HL-60 (cell line): Measurements from ENCODE around the gene SMCO3.

Source experiments
- DNase-seq, 2 experiments: peaks; one replicate each; pipeline ENCODE4 v3.0.0-alpha.2; 2010 to 2020; ENCODE audit warnings: low read depth in 1 of 2, low spot score in 1 of 2
- H3K27ac ChIP-seq: fragments of 250-450 bp; sonication (Bioruptor Pico); replicated peaks from 2 replicates; pipeline ENCODE4 v1.5.1; 2020; ENCODE audit warnings: mild to moderate bottlenecking, moderate library complexity
- H3K27me3 ChIP-seq: fragments of 250-450 bp; sonication (Bioruptor Pico); 2 replicates; pipeline ENCODE4 v1.5.1; 2021; ENCODE audit warnings: mild to moderate bottlenecking, moderate library complexity; ENCODE audit not compliant: insufficient read depth, poor library complexity, severe bottlenecking
- H3K4me3 ChIP-seq: replicated peaks from 2 replicates; pipeline ENCODE4 v1.5.1; 2011; ENCODE audit warnings: mild to moderate bottlenecking, control low read depth, low read length; ENCODE audit not compliant: insufficient read depth
- GABPA ChIP-seq: IDR thresholded peaks from 2 replicates; pipeline ENCODE4 v1.6.1; 2012; ENCODE audit warnings: low read depth
- POLR2AphosphoS5 ChIP-seq: IDR thresholded peaks from 2 replicates; pipeline ENCODE4 v1.6.1; 2012; ENCODE audit warnings: low read depth
- SPI1 ChIP-seq: IDR thresholded peaks from 2 replicates; pipeline ENCODE4 v1.6.1; 2012; ENCODE audit warnings: low read depth, mild to moderate bottlenecking, borderline replicate concordance
- TF ChIP-seq, protein P1 (sequence below): IDR thresholded peaks from one replicate; pipeline ENCODE4 v1.5.1; 2011; ENCODE audit warnings: low read length, control low read depth, inconsistent platforms; ENCODE audit not compliant: insufficient read depth
- TF ChIP-seq, protein P2 (sequence below): IDR thresholded peaks from 2 replicates; pipeline ENCODE4 v1.6.1; 2012; ENCODE audit warnings: low read depth; ENCODE audit not compliant: insufficient replicate concordance

The SMCO3 gene

DNA sequence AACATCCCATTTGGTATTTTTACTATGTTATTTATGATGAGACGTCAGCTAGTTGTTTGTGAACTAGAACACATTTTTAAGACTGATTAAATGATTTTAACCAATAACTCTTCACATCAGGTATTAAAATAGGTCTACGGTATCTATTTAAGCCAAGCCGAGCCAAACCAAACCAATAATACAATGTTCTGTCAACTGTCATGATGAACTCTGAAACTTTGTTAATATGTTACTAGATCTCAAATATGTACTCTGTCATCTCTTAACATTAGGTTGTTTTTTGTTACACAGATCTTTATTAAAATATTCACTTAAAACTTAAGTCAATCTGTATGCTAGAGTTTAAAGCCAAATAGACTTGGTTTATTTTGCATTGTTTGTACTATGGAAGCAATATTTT lies 28.3 kb upstream of the SMCO3 start:
- DNase-seq = no peak
- TF ChIP-seq SPI1 (no peak), GABPA (no peak), POLR2AphosphoS5 (no peak)
- TF ChIP-seq, protein P1, sequence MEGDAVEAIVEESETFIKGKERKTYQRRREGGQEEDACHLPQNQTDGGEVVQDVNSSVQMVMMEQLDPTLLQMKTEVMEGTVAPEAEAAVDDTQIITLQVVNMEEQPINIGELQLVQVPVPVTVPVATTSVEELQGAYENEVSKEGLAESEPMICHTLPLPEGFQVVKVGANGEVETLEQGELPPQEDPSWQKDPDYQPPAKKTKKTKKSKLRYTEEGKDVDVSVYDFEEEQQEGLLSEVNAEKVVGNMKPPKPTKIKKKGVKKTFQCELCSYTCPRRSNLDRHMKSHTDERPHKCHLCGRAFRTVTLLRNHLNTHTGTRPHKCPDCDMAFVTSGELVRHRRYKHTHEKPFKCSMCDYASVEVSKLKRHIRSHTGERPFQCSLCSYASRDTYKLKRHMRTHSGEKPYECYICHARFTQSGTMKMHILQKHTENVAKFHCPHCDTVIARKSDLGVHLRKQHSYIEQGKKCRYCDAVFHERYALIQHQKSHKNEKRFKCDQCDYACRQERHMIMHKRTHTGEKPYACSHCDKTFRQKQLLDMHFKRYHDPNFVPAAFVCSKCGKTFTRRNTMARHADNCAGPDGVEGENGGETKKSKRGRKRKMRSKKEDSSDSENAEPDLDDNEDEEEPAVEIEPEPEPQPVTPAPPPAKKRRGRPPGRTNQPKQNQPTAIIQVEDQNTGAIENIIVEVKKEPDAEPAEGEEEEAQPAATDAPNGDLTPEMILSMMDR = no peak
- TF ChIP-seq, protein P2, sequence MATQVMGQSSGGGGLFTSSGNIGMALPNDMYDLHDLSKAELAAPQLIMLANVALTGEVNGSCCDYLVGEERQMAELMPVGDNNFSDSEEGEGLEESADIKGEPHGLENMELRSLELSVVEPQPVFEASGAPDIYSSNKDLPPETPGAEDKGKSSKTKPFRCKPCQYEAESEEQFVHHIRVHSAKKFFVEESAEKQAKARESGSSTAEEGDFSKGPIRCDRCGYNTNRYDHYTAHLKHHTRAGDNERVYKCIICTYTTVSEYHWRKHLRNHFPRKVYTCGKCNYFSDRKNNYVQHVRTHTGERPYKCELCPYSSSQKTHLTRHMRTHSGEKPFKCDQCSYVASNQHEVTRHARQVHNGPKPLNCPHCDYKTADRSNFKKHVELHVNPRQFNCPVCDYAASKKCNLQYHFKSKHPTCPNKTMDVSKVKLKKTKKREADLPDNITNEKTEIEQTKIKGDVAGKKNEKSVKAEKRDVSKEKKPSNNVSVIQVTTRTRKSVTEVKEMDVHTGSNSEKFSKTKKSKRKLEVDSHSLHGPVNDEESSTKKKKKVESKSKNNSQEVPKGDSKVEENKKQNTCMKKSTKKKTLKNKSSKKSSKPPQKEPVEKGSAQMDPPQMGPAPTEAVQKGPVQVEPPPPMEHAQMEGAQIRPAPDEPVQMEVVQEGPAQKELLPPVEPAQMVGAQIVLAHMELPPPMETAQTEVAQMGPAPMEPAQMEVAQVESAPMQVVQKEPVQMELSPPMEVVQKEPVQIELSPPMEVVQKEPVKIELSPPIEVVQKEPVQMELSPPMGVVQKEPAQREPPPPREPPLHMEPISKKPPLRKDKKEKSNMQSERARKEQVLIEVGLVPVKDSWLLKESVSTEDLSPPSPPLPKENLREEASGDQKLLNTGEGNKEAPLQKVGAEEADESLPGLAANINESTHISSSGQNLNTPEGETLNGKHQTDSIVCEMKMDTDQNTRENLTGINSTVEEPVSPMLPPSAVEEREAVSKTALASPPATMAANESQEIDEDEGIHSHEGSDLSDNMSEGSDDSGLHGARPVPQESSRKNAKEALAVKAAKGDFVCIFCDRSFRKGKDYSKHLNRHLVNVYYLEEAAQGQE = no peak
- no peak overlapping the region for H3K27ac ChIP-seq
- no peak overlapping the region for H3K4me3 ChIP-seq
- H3K27me3 ChIP-seq = no peaks in the 10 kb centered on the region

DNA sequence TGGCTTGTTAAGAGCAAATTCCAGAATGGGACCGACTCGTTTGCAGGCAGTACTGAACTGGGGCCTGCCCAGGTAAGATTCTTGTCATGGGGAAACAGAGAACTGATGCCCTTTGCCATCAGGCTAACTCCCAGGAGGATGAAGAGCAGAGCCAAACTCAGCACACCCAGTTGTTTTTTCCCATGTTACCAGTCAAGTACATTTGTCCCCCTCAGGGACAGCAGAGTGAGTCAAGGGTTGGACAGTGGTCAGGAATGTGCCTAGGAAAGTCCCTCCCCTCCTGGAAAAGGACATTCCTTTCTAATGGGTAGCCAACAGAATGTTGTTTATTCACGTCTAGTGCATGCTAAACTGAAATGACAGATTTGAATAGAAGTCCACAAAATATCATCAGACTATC lies 27.8 kb upstream of the SMCO3 start:
- DNase-seq = no peak
- Histone ChIP-seq H3K4me3 (no peak overlapping the region), H3K27me3 (no peaks in the 10 kb centered on the region), H3K27ac (no peak overlapping the region)
- TF ChIP-seq, protein P2 = no peak
- TF ChIP-seq POLR2AphosphoS5 = no peak

DNA sequence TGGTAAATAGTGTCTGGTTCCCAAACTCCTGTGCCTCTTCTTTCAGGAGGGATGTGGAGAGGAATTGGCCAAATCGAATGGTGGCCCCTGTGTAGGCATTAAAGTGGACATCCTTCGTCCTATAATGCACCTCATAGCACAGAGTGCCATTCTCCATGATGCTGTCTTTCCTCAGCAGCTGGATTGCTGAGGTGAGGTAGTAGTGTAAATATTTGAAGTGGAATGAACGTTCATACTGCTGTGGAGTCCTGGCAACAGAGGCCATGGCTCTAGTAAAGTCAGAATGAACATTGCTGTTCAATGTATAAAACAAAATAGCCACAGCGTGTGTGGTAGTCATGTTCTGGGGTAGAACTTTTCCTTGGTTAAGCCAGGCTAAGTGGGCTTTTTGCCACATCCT lies 26.6 kb upstream of the SMCO3 start:
- Histone ChIP-seq H3K27ac (no peak overlapping the region), H3K27me3 (no peaks in the 10 kb centered on the region), H3K4me3 (no peak overlapping the region)
- DNase-seq = no peak
- TF ChIP-seq, protein P2 = no peak
- TF ChIP-seq SPI1 = no peak
- TF ChIP-seq, protein P1 = no peak
- TF ChIP-seq POLR2AphosphoS5 = no peak
- no peak for TF ChIP-seq GABPA

DNA sequence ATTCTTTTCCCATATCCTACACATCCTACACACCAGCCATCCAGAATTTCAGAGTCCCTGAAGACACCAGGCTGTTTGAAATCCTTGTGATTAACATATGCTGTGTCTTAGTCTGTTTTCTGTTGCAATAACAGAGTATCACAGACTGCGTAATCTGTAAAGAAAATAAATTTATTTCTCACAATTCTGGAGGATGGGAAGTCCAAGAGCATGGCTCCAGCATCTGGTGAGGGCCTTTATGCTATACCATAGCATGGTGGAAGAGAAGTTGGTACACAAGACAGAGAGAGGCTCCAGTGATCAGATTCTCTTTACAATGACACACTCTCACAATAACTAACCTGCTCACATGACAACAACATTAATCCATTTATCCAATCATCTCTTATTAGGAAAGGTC lies 25.3 kb upstream of the SMCO3 start:
- Histone ChIP-seq H3K4me3 (no peak overlapping the region), H3K27ac (no peak overlapping the region), H3K27me3 (no peaks in the 10 kb centered on the region)
- DNase-seq = no peak
- no peak for TF ChIP-seq SPI1
- TF ChIP-seq GABPA = no peak
- TF ChIP-seq, protein P1 = no peak
- no peak for TF ChIP-seq POLR2AphosphoS5
- TF ChIP-seq, protein P2 = no peak
